GM21717 (cell line): ENCODE measurements around the gene MOB3C.
"Not testable (repeated sequence)": the region's sequence is repeated elsewhere in the genome, so short reads cannot be mapped to it uniquely, and the experiment has no call there.

Experiments used
- ATAC-seq: cut with Tn5 transposase; IDR thresholded peaks from one replicate; pipeline ENCODE4 v1.9.1; 2021; ENCODE audit warnings: mild to moderate bottlenecking, moderate library complexity; ENCODE audit not compliant: unreplicated experiment

Gene MOB3C

DNA sequence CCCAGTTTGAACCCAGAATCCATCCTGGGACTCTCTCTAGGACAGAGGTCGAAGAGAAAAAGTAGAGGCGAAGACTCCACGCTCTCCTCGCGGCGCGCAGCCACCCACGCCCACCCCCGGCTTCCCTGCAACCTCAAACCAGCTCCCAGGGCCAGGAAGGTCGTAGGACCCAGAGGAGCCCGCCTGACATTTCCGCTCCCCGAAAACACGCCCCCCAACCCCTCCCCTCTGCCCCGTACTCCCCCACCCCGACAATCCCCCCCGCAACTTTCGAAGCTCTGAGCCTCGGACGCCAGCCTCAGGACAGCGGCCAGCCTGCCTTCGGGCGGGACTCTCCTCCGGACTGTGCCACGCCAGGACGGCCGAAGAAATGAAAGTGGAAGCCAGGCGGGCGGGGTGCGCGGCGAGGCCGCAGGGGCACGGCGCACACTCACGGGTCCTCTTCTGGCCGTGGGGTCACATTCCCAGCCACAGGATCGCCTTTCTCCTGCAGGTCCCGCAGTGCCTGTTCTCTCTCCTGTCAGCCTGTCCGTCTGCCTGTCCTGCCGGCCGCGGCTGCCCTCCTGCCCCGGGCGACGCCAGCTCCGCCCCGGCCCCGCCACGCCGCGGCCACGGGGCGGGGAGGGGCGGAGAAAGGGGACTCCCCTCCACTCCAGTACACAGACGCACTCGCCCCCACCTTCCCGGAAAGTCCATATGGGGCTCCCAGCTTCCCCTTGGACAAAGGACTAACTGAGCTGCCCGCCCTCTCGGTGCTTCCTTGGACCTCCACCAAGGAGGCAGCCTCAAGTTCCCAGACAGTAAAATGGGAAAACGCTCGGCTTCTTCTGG is at the start of gene MOB3C:
Gene MOB3C, minus strand, starts transcription at position 535 of the 831 bp plus-strand sequence. CDS start 3,490 bp downstream, outside the sequence.
- ATAC-seq, result peak; percentile 59

DNA sequence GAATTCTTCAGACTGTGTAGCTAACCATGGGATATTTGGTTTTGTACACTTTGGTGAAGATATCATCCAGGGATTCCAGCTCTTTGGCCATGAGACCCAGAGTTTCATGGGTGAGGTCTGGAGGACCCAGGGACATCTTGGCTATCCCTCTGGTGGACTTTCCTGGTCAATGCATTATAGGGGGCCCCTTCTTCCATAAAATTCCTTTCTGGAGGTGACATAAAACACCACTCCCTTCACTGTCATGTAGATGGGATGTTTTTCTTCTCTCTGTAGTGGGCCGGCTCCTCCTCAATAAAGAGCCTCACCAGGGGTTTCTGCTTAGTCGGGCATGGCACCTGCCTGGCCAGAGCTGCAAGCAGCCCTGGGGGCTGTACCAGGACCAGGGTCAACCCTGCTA is 49.4 kb upstream of the MOB3C start:
- ATAC-seq, result no peak

DNA sequence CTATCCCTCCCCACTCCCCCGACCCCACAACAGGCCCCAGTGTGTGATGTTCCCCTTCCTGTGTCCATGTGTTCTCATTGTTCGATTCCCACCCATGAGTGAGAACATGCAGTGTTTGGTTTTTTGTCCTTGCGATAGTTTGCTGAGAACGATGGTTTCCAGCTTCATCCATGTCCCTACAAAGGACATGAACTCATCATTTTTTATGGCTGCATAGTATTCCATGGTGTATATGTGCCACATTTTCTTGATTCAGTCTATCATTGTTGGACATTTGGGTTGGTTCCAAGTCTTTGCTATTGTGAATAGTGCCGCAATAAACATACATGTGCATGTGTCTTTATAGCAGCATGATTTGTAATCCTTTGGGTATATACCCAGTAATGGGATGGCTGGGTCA is 46.3 kb upstream of the MOB3C start:
- not testable (repeated sequence) for ATAC-seq

DNA sequence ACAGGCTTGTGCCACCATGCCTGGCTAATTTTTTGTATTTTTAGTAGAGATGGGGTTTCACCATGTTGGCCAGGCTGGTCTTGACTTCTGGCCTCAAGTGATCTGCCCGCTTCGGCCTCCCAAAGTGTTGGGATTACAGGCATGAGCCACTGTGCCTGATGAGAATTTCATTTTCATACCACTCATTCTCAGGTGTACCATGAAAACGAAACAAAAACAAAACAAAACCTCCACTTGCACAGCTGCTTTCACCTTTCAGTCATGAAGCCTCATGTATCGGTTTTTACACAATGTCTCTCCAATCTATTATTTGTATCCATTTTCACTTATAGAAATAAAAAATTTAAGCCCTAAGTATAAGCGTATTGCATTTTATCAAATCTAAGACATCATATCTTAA is 43.5 kb upstream of the MOB3C start:
- peak; percentile 78 for ATAC-seq

DNA sequence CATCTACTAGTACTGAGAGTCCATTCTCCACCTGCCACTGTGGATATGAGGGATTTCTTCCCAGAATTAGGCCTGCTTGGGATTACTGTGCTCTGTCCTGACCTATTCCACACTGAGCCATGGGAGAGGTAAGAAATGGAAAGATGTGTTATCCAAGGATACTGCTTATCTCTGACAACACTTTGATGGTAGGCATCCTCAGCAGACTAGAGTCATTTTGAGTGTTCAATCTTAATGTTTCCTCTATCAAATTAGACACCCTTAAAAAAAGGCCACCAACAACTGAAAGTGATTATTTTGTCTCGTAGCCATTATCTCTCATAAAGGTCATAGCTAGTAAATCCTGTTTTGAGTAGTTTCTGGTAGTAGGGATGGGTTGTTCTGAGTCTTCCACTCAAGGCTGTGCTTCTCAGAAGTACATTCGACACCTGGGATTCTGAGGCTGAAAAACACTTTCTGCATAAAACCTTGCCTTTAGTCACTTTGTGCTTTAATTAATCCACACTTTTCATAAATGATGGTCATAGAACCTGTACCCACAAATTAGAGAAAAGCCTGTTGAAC is 42.8 kb upstream of the MOB3C start:
- peak; percentile 51 for ATAC-seq

DNA sequence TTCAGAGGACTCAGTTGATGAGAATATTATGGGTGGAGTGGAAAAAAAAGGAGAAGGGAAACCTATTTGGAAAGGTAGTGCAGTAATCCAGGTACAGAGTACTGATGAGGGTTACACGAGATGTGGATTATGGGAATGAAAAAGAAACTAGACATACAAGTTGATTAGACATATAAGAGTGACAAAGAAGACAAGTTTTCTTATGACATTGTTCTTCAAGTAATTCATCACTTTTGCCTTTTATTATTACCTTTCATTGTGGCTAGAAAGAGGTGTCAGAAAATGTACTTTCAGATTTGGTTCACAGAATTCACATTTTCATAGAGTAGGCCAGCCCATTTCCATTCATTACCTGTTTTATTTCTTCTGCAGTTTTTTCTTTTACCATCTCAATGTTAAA is 41.2 kb upstream of the MOB3C start:
- no peak for ATAC-seq

DNA sequence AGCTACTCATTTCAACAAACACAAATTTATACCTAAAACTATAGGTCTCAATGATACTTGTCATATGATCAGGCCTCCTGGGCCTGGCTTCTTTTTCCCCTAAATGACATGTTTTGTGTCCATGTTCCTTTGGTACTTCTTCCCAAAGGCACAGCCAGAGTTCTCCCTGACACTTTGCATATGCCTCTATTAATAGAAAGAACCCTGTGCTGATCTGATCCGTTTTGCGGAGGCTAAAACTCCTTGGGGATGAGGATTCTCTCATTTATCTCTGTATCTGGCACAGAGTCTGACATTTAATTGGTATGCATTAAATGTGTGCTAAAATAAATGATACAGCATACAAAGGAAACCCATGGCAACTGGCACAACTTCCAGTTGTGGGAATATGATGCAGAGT is 40.0 kb upstream of the MOB3C start:
- ATAC-seq, result no peak

DNA sequence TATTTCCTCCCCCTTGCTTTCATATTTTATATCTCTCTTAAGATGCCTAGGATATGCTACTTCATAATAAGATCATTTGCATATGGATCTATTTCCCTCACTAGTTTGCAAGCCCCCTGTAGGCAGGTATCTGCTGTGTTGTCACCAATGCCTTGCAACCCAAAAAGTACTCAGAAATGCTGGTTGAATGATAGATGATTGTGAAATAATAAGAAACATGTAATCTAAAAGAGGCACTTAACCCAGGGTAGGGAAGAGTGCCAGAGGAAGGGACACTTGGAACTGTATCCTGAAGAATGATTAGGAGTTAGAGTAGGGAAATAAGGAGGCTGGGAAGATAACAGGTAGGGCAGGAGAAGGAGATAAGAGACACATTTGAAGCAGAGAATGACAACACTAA is 39.2 kb upstream of the MOB3C start:
- no peak for ATAC-seq

DNA sequence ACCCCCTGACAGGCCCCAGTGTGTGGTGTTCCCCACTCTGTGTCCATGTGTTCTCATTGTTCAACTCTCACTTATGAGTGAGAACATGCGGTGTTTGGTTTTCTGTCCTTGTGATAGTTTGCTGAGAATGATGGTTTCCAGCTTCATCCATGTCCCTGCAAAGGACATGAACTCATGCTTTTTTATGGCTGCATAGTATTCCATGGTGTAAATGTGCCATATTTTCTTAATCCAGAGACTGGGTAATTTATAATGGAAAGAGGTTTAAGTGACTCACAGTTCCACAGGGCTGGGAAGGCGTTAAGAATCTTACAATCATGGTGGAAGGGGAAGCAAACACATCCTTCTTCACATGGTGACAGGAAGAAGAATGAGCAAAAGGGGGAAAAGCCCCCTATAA is 38.1 kb upstream of the MOB3C start:
- ATAC-seq, result not testable (repeated sequence)

DNA sequence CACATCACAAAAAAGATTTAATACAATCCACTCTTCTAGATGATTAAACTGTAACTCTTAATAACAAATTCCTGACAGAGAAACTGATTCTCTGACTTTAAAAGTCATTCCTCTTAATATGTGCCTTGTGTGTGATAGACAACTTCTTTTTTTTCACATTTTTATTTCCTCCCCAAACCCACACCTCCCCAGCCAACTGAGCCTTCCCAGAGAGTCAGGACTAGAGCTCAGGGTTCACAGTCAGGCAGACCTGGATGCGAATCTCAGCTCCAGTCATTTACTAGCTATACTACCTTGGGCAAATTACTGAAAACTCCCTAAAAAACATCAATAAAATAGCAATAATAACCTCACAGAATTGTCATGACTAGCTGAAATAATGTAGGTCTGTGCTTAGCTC is 37.4 kb upstream of the MOB3C start:
- no peak for ATAC-seq

DNA sequence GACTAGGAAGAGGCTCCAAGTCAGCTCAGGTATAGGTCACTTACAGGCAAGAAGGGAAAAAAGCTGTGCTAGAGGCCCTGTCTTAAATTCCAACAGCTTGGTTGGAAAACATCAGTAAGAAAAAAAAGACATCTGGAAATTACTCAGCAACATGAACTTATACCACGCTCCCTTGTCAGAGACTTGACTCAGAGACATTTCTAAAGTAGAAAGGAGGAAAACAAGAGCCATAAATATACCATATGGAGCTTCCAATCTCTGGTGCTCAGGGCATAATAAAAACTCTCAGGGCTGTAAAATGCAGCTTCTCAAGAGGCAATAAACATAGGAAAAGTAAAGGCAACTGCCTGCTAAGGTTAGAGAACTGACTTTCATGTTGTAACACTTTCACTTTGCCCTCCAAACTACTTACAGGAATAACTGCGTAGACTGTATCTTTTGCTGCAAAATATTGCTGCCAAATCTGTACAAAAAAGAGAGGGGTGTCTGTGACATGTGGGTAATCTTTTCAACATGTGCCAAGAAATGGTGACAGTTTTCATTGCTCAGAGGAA is 36.9 kb upstream of the MOB3C start:
- no peak for ATAC-seq

DNA sequence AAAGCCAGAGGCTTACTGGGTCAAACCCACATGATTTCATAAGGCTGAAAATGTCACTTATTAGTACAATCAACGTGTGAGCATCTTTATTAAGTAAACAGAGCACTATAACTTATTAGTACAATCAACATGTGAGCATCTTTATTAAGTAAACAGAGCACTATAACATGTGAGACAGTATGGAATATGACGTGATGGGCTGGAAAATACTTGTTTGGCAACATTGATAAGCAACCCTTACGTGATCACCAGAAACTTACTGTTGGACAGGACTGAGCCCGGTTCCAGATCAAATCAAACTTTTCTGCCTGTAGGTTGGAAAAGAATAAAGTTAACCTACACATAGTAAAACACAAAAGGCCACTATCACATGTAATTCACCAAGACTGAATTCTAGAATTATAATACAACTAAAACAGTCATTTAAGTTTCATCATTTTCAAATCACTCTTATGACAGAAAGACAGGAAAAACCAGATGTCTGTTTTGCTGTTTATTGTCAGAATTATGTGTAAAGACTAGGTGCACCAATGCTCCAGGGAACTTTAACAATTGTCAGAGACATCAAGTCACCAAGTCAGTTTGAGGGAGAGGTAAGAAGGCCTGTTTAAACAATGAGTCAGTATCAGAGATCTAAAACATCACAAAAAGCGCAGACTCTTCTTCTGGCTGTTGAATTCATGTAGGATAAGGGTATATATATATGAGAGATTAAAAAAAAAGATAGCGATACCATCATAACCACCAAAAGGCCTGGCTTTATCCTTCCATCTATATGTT is 35.9 kb upstream of the MOB3C start:
- no peak for ATAC-seq

DNA sequence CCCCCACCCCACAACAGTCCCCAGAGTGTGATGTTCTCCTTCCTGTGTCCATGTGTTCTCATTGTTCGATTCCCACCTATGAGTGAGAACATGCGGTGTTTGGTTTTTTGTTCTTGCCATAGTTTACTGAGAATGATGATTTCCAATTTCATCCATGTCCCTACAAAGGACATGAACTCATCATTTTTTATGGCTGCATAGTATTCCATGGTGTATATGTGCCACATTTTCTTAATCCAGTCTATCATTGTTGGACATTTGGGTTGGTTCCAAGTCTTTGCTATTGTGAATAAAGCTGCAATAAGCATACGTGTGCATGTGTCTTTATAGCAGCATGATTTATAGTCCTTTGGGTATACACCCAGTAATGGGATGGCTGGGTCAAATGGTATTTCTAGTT is 34.5 kb upstream of the MOB3C start:
- ATAC-seq, result not testable (repeated sequence)

DNA sequence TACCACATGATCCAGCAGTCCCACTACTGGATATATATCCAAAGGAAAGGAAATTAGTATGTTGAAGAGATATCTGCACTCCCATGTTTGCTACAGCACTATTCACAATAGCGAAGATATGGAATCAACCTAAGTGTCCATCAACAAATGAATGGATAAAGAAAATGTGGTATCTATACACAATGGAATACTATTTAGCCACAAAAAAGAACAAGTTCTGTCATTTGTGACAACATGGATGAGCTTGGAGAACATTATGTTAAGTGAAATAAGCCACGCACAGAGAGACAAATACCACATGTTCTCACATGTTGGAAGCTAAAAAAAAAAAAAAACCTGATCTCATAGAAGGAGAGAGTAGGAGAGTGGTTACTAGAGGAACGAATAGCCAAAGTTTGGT is 33.9 kb upstream of the MOB3C start:
- ATAC-seq, result no peak

DNA sequence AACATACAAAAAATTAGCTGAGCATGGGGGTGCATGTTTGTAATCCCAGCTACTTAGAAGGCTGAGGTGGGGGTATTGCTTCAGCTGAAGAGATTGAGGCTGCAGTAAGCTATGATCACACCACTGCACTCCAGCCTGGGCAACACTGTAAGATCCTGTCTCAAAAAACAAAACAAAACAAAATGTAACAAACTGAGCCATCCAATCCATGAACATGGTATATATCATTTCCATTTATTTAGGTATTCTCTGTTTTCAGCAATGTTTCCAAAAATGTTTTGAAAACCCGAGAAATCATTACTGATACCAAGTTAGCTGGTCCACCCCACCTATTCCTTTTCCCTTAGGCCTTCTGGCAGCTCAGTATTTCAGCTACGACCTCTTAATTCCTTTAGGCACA is 33.2 kb upstream of the MOB3C start:
- ATAC-seq, result no peak

DNA sequence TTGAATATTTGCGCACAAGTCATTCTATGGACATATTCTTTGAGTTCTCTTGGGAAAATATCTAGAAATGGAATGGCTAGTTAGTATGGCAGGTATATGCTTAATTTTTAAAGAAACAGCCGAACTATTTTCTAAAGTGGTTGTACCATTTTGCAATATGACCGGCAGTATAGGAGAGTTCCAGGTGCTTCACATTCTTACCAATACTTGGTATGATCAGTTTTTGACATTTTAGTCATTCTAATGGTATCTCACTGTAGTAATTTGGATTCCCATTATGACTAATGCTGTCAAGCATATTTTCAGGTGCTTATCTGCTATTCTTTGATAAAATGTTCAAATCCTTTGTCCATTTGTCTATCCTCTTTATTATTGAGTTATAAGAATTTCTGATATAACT is 31.0 kb upstream of the MOB3C start:
- no peak for ATAC-seq

DNA sequence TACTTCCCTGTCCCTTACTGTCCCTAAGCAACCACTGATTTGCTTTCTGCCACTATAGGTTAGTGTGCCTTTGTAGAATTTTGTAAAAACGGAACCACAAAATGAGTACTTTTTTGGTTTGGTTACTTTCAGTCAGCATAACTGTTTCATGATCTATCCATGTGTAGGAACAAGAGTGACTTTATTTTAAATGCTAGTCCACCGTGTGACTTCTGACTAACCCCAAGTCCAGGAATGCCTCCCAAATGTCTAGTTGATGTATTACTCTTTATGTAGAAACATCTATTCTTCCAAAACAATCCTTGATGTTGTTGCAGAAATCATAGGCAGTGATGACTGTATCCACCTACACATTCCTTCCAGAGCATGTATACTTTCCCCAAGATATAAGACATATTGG is 30.2 kb upstream of the MOB3C start:
- ATAC-seq, result no peak

DNA sequence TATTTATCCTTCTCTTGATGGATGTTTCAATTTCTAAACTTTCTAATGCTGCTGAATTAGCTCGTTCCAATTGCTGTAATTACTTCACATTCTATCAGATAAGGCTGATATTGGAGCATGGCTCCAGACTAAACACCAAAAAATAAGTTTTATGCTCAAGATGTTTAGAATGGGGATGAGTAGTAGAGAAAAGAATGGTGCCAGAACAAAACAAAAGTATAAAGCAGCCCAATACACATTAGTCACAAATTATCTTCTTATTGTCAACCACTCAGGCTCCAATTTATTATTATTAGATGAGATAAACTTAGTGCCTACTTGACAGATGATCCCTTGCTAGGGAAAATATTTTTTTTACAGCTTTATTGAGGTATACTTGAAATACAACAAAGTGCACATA is 29.7 kb upstream of the MOB3C start:
- ATAC-seq, result no peak

DNA sequence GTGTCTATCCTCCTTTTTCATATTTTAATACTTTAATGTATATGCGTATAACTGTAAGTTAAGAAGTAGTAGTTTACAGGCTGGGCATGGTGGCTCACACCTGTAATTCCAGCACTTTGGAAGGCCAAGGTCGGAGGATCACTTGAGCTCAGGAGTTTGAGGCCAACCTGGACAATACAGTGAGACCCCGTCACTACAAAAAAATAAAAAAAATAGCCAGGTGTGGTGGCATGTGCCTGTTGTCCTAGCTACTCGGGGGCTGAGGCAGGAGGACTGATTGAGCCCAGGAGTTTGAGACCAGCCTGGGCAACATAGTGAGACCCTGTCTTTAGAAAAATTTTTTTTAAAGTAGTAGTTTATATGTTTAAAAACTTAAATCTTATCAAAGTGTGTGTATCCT is 29.2 kb upstream of the MOB3C start:
- no peak for ATAC-seq

DNA sequence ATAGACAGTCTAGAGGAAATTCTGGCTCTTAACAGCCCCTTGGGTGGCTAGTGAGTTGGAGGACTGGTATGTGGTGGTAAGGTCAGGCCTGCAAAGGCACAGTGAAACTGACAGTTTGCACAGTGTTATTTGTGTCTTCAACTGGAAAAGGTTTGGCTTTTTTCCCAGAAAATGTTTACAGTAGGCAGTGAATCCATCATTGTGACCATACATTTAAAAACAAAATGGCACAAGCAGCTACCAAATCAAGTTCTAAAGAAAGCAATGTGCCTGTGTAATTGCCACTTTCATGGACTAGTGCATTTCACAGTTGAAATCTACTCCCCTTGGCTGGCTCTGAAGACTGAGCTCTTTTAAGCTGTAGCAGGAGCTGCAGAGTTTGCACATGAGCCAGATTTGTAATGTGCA is 26.8 kb upstream of the MOB3C start:
- ATAC-seq, result no peak

DNA sequence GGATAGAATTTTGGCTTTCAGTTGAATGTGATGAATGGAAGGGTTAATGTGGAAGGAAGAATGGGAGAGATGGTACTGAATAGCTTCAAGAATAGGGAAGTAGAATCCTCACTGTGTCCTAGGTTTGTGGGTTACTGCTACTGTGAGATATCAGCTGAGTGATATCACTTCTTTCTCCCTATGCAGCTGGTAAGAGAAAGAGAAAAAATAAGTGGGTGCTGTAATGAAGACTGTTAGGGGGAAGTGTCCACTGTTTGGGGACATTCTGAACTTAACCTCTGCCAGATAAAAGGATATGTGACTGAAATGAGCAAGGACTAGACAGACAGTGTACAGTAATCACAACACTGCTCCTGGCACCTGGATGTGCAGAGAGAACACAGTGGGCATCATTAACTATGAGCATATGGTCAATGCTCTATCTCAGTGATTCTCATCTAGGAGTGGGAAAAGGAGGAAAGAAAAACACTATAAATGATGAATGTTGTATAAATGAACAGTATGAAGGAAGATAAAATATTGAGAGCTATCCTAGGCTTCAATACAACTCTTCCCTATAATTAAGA is 25.6 kb upstream of the MOB3C start:
- ATAC-seq, result no peak
